Activated CD4-positive, alpha-beta T cell treated with anti-CD3 and anti-CD28 coated beads, Interleukin-2, amount 10 ng/mL, durations not matched to agents 24 days and 14 days (primary cell): Measurements from ENCODE around the gene FBXL20. TPM values are rescaled to one million over a fixed set of nuclear protein-coding genes. Genes with fewer than 3 reads are reported as not detected.
A peak's percentile ranks its signal among the peaks of the same experiment; 100 is the strongest.
"Not testable (repeated sequence)": the region's sequence is repeated elsewhere in the genome, so short reads cannot be mapped to it uniquely, and the experiment has no call there.

Experiments used
- DNase-seq: peaks from one replicate; pipeline ENCODE4 v3.0.0; 2022
- H3K27ac Mint-ChIP-seq: one replicate; pipeline ENCODE4 v1.8.0; 2022; ENCODE audit warnings: mild to moderate bottlenecking, mixed read lengths
- H3K27me3 Mint-ChIP-seq: one replicate; pipeline ENCODE4 v1.8.0; 2022; ENCODE audit warnings: mixed read lengths
- H3K36me3 Mint-ChIP-seq: one replicate; pipeline ENCODE4 v1.8.0; 2022; ENCODE audit warnings: low read depth, mild to moderate bottlenecking, mixed read lengths
- H3K4me1 Mint-ChIP-seq: one replicate; pipeline ENCODE4 v1.8.0; 2021; ENCODE audit warnings: mixed read lengths
- H3K4me3 Mint-ChIP-seq: one replicate; pipeline ENCODE4 v1.8.0; 2022; ENCODE audit warnings: mild to moderate bottlenecking, moderate library complexity, mixed read lengths
- H3K9me3 Mint-ChIP-seq: one replicate; pipeline ENCODE4 v1.8.0; 2021; ENCODE audit warnings: mixed read lengths
- intact Hi-C: fragments of 100-400 bp; cut with micrococcal nuclease; formaldehyde crosslinking; loops from one replicate; pipeline ENCODE4 v1.15.1; 2023
- total RNA-seq: library from RNA; stranded (reverse); gene quantifications from 2 replicates; pipeline ENCODE4 v1.2.3, GENCODE V29; 2022

FBXL20 gene
- 20.8 and 21.8 TPM in 2 replicates for total RNA-seq

DNA sequence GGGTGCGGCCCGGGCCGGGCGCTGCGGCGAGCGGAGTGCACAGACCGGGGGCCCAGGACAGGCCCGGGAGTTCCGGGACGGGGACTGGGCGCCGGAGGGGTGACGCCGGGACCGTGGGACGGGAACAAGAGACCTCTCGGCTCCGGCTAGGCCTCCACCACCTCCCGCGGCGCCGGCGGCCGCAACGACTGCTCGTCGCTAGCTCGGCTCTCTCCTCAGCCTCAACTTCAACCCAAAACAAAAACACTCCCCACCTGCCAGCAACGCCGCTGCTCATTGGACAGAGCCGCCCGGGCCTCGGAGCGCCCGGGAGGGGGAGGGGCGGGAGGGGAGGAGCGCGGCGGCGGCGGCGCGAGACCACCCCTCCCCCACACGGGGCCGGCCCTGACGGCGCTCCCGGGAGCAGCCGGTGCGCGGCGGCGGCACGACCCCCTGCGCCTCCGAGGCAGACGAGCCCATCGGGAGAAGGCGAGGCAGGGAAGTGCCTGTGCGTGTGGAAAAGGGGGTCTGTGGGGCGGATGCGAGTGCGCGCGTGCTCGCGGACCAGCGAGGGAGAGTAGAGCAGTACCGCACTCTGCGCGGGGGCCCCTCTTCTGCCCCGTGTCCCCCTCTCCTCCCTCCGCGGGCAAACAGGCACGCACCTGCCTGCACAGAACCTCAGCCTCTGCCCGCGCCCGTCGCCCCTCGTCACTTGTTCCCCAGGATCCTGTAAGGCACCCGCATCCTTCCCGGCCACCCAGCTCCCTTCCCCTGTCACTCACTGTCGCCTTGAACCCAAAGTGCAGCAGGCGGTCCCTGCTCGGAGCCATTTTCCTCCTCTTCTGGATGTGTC lies at the start of gene FBXL20:
Gene FBXL20 (minus strand): TSS at position 215 of the 832 bp plus-strand sequence. CDS start 224 bp downstream, outside the sequence.
- H3K9me3 Mint-ChIP-seq: no peaks in the 10 kb centered on the region
- DNase-seq: peak; percentile 97
- no peaks in the 10 kb centered on the region for H3K27me3 Mint-ChIP-seq
- intact Hi-C loops: loop anchor here (5.0 to 10.0 kb wide), 2 partner anchors 197 to 549 kb away; partner anchors contain the start of genes RPL19 and RPL23
- H3K36me3 Mint-ChIP-seq: peaks cover 7% of the 10 kb centered on the region
- peak within 1 kb of the TSS; percentile 96 for H3K27ac Mint-ChIP-seq
- H3K4me1 Mint-ChIP-seq: peaks cover 32% of the 10 kb centered on the region
- peak within 1 kb of the TSS; percentile 93 for H3K4me3 Mint-ChIP-seq

DNA sequence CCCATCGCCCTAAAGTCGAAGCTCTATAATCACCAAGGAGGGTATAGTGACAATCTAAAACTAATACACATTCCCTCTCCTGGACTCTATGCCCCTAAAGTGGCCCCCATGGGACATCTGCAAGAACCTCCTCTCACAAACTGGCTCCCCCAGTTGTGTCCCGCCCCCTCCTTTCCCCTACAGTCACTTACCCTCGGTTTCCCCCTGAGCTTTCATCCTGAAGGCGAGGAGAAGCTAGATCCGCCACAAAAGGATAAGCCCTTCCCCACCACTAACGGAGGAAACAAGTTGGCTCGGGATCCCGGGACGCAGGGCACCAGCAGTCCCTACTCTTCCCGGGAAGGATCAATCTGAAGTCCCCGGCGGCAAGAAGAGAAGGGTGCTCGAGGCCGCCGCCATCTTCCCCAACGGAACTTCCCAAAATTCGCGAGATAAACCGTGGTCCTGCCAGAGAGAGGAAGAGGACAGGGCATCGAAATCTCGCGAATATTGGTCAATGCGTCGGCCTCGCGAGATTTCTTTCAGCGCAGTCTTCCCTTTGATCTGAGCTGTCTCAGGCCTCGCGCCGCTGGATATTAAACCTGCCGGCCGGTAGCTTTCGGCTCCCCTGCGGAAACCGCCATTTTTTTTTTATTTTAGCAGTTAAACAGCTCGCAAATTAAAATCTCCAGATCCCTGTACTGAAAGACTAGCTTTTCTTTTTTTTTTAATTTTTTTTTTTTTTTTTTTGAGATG lies 49.6 kb upstream of the FBXL20 start, which contains the start of gene MED1:
Gene MED1 (minus strand): TSS at position 417 of the 735 bp plus-strand sequence. CDS start 201 bp downstream, at position 216.
- Mint-ChIP-seq H3K36me3 (peaks cover 20% of the 10 kb centered on the region), H3K27ac (peak within 1 kb of the TSS; percentile 98), H3K4me1 (peaks cover 16% of the 10 kb centered on the region), H3K4me3 (peak within 1 kb of the TSS; percentile 99), H3K9me3 (no peaks in the 10 kb centered on the region), H3K27me3 (no peaks in the 10 kb centered on the region)
- intact Hi-C loops: loop anchor here (1.0 kb wide), 1 partner anchor 10 kb away; the partner anchor contains the start of gene CDK12
- peak; percentile 98 for DNase-seq

DNA sequence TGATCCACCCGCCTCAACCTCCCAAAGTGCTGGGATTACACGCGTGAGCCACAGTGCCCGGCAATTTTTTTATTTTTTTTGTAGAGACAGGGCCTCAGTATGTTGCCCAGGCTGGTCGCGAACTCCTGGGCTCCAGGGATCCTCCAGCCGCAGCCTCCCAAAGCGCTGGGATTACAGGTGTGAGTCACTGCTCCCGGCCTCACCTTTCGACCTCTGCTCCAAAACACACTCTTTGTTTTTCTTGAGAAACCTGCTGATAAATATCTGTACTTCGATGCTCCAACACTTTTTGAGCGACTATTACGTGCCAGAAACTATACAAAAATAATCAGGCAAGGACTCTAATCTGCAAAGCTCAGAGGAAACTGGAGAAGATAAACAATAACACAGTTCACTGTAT lies 48.6 kb upstream of the FBXL20 start:
- H3K4me1 Mint-ChIP-seq: peaks cover 16% of the 10 kb centered on the region
- H3K27ac Mint-ChIP-seq: peak overlapping the region; percentile 98
- H3K9me3 Mint-ChIP-seq: no peaks in the 10 kb centered on the region
- intact Hi-C loops: no loop called here
- DNase-seq: no peak
- H3K27me3 Mint-ChIP-seq: no peaks in the 10 kb centered on the region
- H3K36me3 Mint-ChIP-seq: peaks cover 26% of the 10 kb centered on the region
- peak overlapping the region; percentile 99 for H3K4me3 Mint-ChIP-seq

- H3K9me3 Mint-ChIP-seq: no peaks in the 10 kb centered on the region
- H3K27ac Mint-ChIP-seq: no peak overlapping the region
- intact Hi-C loops: no loop called here
- H3K27me3 Mint-ChIP-seq: no peaks in the 10 kb centered on the region
- peaks cover 44% of the 10 kb centered on the region for H3K36me3 Mint-ChIP-seq
- DNase-seq: no peak
- peaks cover 19% of the 10 kb centered on the region for H3K4me1 Mint-ChIP-seq
- no peak overlapping the region for H3K4me3 Mint-ChIP-seq
These were observed 46.1 kb upstream of the FBXL20 start for GRCh38 chr17:39447561-39447960.

GRCh38 chr17:39443326-39443725 lies 41.9 kb upstream of the FBXL20 start:
- H3K27ac Mint-ChIP-seq: no peak overlapping the region
- intact Hi-C loops: loop anchor here (5.0 kb wide), 1 partner anchor 36 kb away; no protein-coding TSS in a partner anchor
- no peaks in the 10 kb centered on the region for H3K9me3 Mint-ChIP-seq
- no peak for DNase-seq
- peaks cover 10% of the 10 kb centered on the region for H3K4me1 Mint-ChIP-seq
- no peaks in the 10 kb centered on the region for H3K27me3 Mint-ChIP-seq
- H3K4me3 Mint-ChIP-seq: no peak overlapping the region
- peaks cover 68% of the 10 kb centered on the region for H3K36me3 Mint-ChIP-seq

GRCh38 chr17:39439868-39440267 lies 38.4 kb upstream of the FBXL20 start:
- intact Hi-C loops: loop anchor here (5.0 kb wide), 1 partner anchor 33 kb away; no protein-coding TSS in a partner anchor
- H3K4me1 Mint-ChIP-seq, DNase-seq, H3K4me3 Mint-ChIP-seq, H3K27me3 Mint-ChIP-seq, H3K27ac Mint-ChIP-seq, H3K9me3 Mint-ChIP-seq: not testable (repeated sequence)
- H3K36me3 Mint-ChIP-seq: peaks cover 52% of the 10 kb centered on the region

DNA sequence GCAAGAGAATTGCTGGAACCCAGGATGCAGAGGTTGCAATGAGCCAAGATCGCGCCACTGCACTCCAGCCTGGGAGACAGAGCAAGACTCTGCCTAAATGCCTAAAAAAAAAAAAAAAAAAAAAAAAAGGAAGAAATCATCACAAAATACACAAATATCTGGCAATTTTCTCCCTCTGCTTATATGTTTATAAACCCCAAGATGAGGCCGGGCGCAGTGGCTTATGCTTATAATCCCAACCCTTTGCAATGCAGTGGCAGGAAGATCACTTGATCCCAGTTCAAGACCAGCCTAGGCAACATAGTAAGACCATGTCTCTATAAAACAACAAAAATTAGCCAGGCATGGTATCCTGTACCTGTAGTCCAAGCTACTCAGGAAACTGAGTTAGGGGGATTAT lies 28.2 kb upstream of the FBXL20 start:
- intact Hi-C loops: no loop called here
- DNase-seq: no peak
- Mint-ChIP-seq H3K27me3 (no peaks in the 10 kb centered on the region), H3K36me3 (peaks cover 57% of the 10 kb centered on the region), H3K4me3 (no peak overlapping the region), H3K9me3 (no peaks in the 10 kb centered on the region), H3K4me1 (no peaks in the 10 kb centered on the region), H3K27ac (no peak overlapping the region)

DNA sequence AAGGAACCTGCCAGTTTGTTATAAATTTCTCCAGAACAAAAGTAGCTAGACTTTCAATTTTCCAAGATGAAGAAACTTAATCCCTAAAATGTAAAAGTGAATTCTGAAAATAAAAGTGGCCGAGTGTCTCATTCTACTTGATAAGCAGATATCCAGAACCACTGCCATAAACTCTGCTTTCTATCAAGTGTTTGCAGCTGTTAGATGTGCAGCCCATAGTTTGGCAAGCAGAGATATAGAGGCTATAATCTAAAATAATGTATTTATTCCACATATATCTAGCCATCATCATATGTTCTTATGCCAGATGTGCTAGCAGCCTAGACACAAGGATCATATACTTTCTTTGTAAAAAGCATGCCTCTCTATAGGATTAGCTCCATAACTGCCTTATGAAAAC lies 14.7 kb upstream of the FBXL20 start:
- Mint-ChIP-seq H3K36me3 (peaks cover 35% of the 10 kb centered on the region), H3K9me3 (no peaks in the 10 kb centered on the region), H3K27me3 (no peaks in the 10 kb centered on the region), H3K27ac (no peak overlapping the region), H3K4me1 (no peaks in the 10 kb centered on the region), H3K4me3 (no peak overlapping the region)
- intact Hi-C loops: no loop called here
- DNase-seq: no peak

GRCh38 chr17:39410279-39410678 lies 8.9 kb upstream of the FBXL20 start:
- no peak overlapping the region for H3K4me3 Mint-ChIP-seq
- peaks cover 62% of the 10 kb centered on the region for H3K36me3 Mint-ChIP-seq
- peaks cover 12% of the 10 kb centered on the region for H3K4me1 Mint-ChIP-seq
- DNase-seq: no peak
- H3K27me3 Mint-ChIP-seq: no peaks in the 10 kb centered on the region
- intact Hi-C loops: no loop called here
- H3K9me3 Mint-ChIP-seq: no peaks in the 10 kb centered on the region
- no peak overlapping the region for H3K27ac Mint-ChIP-seq

DNA sequence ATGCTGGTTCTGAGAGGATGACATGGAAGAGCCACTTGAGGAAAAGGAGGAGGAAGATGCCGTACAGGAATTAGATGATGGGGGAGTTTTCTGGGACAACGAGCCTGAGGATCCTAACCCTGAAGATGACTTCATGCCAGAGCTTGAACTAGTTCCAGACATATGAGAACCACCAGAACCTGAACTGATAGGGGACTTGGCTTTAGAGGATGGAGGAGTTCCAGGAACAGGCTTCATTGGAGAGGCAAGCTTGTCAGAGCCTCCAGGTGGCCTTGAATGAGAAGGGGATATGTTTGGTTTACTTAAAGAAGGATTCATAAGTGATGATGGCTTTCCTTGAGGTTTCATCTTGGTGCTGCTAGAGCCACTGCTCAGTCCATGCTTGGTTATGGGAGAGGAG lies 6.9 kb upstream of the FBXL20 start:
- intact Hi-C loops: loop anchor here (5.0 to 10.0 kb wide), 2 partner anchors 34 to 204 kb away; partner anchors contain the start of gene RPL19
- Mint-ChIP-seq H3K4me1 (peaks cover 24% of the 10 kb centered on the region), H3K27ac (no peak overlapping the region), H3K4me3 (no peak overlapping the region), H3K9me3 (no peaks in the 10 kb centered on the region), H3K27me3 (no peaks in the 10 kb centered on the region), H3K36me3 (peaks cover 54% of the 10 kb centered on the region)
- DNase-seq: no peak

- intact Hi-C loops: loop anchor here (5.0 to 10.0 kb wide), 2 partner anchors 35 to 202 kb away; partner anchors contain the start of gene RPL19
- no peaks in the 10 kb centered on the region for H3K27me3 Mint-ChIP-seq
- peak overlapping the region; percentile 30 for H3K27ac Mint-ChIP-seq
- no peak for DNase-seq
- H3K4me1 Mint-ChIP-seq: peaks cover 30% of the 10 kb centered on the region
- no peaks in the 10 kb centered on the region for H3K9me3 Mint-ChIP-seq
- H3K4me3 Mint-ChIP-seq: no peak overlapping the region
- H3K36me3 Mint-ChIP-seq: peaks cover 51% of the 10 kb centered on the region
These were observed 5.5 kb upstream of the FBXL20 start for GRCh38 chr17:39406951-39407350.

DNA sequence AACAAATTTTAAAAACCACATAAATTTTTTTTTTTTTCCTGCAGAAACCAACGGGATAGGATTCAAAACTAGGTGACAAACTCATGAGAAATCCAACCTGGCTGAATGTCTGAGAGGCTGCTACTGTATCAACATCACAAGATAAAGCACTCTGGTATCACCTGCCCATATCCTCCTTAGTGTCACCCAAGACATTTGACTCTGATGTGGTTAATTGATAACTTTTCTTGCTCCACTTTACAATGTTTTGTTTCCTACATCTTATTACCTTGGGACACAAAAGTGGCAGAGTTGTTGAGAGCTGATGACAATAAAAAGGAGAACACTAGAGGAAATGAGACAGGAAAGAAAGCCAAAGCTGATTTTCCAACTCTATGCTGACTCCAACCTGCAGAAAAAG lies 4.0 kb upstream of the FBXL20 start:
- Mint-ChIP-seq H3K4me1 (peaks cover 34% of the 10 kb centered on the region), H3K4me3 (no peak overlapping the region), H3K27me3 (no peaks in the 10 kb centered on the region), H3K36me3 (peaks cover 40% of the 10 kb centered on the region), H3K9me3 (no peaks in the 10 kb centered on the region), H3K27ac (peak overlapping the region; percentile 87)
- intact Hi-C loops: loop anchor here (2.0 to 10.0 kb wide), 4 partner anchors 37 to 705 kb away; partner anchors contain the start of gene RPL19
- no peak for DNase-seq

GRCh38 chr17:39404542-39405378 lies 3.3 kb upstream of the FBXL20 start:
- Mint-ChIP-seq H3K27ac (peak overlapping the region; percentile 87), H3K4me1 (peaks cover 40% of the 10 kb centered on the region), H3K36me3 (peaks cover 33% of the 10 kb centered on the region), H3K9me3 (no peaks in the 10 kb centered on the region), H3K27me3 (no peaks in the 10 kb centered on the region), H3K4me3 (peak overlapping the region; percentile 70)
- intact Hi-C loops: loop anchor here (2.0 to 10.0 kb wide), 5 partner anchors 38 to 704 kb away; partner anchors contain the start of genes RPL19 and RPL23
- peak; percentile 60 for DNase-seq
